NCI-H1417 treated with DMSO at 0.1 percent for 48 hours (cell line): Measurements from ENCODE around the gene SLC38A10.

Experiments
- DNase-seq: peaks from one replicate; lab custom pipeline; 2025; lab: John Stamatoyannopoulos, UW

The SLC38A10 gene

GRCh38 chr17:81203136-81203535, 92.0 kb downstream of the SLC38A10 start:
- no peak for DNase-seq

GRCh38 chr17:81202318-81202717, 92.8 kb downstream of the SLC38A10 start:
- DNase-seq = no peak

GRCh38 chr17:81200695-81201580, 94.2 kb downstream of the SLC38A10 start:
- DNase-seq = no peak

GRCh38 chr17:81200201-81200600, 94.9 kb downstream of the SLC38A10 start:
- DNase-seq = no peak

GRCh38 chr17:81199482-81199830, 95.7 kb downstream of the SLC38A10 start:
- no peak for DNase-seq

- DNase-seq = no peak
These were observed 96.2 kb downstream of the SLC38A10 start for GRCh38 chr17:81198826-81199481.

- no peak for DNase-seq
These were observed 97.1 kb downstream of the SLC38A10 start for GRCh38 chr17:81197831-81198490.

- DNase-seq = no peak
These were observed 97.7 kb downstream of the SLC38A10 start for GRCh38 chr17:81197409-81197795.

- no peak for DNase-seq
These were observed 98.3 kb downstream of the SLC38A10 start for GRCh38 chr17:81196505-81197408.

- DNase-seq = no peak
These were observed 99.1 kb downstream of the SLC38A10 start for GRCh38 chr17:81195941-81196495.
